ENCODE measurements around the gene DOCK4. TPM values are rescaled to one million over a fixed set of nuclear protein-coding genes. Genes with fewer than 3 reads are reported as not detected.

The DOCK4 gene
- total RNA-seq, 1 experiment from 2014 or later, result 20.4 TPM

- POLR2A ChIA-PET, result no interaction called here
Measured at GRCh38 chr7:112238330-112238729, 32.1 kb upstream of the DOCK4 start.

More at GRCh38 chr7:112238330-112238729, 32.1 kb upstream of the DOCK4 start:
- TF ChIP-seq, protein P1, sequence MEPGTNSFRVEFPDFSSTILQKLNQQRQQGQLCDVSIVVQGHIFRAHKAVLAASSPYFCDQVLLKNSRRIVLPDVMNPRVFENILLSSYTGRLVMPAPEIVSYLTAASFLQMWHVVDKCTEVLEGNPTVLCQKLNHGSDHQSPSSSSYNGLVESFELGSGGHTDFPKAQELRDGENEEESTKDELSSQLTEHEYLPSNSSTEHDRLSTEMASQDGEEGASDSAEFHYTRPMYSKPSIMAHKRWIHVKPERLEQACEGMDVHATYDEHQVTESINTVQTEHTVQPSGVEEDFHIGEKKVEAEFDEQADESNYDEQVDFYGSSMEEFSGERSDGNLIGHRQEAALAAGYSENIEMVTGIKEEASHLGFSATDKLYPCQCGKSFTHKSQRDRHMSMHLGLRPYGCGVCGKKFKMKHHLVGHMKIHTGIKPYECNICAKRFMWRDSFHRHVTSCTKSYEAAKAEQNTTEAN (CRISPR knock-in tag; IDR thresholded peaks at IDR 0.05), result no peak
- no peak for TF ChIP-seq NFYB (CRISPR knock-in tag; conservative IDR thresholded peaks at IDR 0.05; ENCODE audit: low read depth)
- TF ChIP-seq MXD4 (CRISPR knock-in tag; IDR thresholded peaks at IDR 0.05; ENCODE audit: borderline replicate concordance), result no peak
- no peak for TF ChIP-seq E2F4 (CRISPR knock-in tag; IDR thresholded peaks at IDR 0.05; ENCODE audit: borderline replicate concordance, low read depth)
- TF ChIP-seq RELA (CRISPR knock-in tag; IDR thresholded peaks at IDR 0.05; ENCODE audit: borderline replicate concordance), result no peak
- TF ChIP-seq ZMAT4 (CRISPR knock-in tag; IDR thresholded peaks at IDR 0.05), result no peak
- no peak for TF ChIP-seq GABPB1 (CRISPR knock-in tag; IDR thresholded peaks at IDR 0.05)
- TF ChIP-seq CREM (CRISPR knock-in tag; IDR thresholded peaks at IDR 0.05), result no peak
- no peak for TF ChIP-seq ZNF138 (CRISPR knock-in tag; conservative IDR thresholded peaks at IDR 0.05)
- TF ChIP-seq AFF4 (CRISPR knock-in tag; IDR thresholded peaks at IDR 0.05; ENCODE audit: borderline replicate concordance), result no peak
- no peak for TF ChIP-seq JUN (CRISPR knock-in tag; IDR thresholded peaks at IDR 0.05)
- TF ChIP-seq, protein P2, sequence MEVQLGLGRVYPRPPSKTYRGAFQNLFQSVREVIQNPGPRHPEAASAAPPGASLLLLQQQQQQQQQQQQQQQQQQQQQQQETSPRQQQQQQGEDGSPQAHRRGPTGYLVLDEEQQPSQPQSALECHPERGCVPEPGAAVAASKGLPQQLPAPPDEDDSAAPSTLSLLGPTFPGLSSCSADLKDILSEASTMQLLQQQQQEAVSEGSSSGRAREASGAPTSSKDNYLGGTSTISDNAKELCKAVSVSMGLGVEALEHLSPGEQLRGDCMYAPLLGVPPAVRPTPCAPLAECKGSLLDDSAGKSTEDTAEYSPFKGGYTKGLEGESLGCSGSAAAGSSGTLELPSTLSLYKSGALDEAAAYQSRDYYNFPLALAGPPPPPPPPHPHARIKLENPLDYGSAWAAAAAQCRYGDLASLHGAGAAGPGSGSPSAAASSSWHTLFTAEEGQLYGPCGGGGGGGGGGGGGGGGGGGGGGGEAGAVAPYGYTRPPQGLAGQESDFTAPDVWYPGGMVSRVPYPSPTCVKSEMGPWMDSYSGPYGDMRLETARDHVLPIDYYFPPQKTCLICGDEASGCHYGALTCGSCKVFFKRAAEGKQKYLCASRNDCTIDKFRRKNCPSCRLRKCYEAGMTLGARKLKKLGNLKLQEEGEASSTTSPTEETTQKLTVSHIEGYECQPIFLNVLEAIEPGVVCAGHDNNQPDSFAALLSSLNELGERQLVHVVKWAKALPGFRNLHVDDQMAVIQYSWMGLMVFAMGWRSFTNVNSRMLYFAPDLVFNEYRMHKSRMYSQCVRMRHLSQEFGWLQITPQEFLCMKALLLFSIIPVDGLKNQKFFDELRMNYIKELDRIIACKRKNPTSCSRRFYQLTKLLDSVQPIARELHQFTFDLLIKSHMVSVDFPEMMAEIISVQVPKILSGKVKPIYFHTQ (CRISPR knock-in tag; IDR thresholded peaks at IDR 0.05), result no peak
- TF ChIP-seq, protein P3, sequence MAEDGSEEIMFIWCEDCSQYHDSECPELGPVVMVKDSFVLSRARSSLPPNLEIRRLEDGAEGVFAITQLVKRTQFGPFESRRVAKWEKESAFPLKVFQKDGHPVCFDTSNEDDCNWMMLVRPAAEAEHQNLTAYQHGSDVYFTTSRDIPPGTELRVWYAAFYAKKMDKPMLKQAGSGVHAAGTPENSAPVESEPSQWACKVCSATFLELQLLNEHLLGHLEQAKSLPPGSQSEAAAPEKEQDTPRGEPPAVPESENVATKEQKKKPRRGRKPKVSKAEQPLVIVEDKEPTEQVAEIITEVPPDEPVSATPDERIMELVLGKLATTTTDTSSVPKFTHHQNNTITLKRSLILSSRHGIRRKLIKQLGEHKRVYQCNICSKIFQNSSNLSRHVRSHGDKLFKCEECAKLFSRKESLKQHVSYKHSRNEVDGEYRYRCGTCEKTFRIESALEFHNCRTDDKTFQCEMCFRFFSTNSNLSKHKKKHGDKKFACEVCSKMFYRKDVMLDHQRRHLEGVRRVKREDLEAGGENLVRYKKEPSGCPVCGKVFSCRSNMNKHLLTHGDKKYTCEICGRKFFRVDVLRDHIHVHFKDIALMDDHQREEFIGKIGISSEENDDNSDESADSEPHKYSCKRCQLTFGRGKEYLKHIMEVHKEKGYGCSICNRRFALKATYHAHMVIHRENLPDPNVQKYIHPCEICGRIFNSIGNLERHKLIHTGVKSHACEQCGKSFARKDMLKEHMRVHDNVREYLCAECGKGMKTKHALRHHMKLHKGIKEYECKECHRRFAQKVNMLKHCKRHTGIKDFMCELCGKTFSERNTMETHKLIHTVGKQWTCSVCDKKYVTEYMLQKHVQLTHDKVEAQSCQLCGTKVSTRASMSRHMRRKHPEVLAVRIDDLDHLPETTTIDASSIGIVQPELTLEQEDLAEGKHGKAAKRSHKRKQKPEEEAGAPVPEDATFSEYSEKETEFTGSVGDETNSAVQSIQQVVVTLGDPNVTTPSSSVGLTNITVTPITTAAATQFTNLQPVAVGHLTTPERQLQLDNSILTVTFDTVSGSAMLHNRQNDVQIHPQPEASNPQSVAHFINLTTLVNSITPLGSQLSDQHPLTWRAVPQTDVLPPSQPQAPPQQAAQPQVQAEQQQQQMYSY (CRISPR knock-in tag; IDR thresholded peaks at IDR 0.05), result no peak
- TF ChIP-seq ATF1 (CRISPR knock-in tag; IDR thresholded peaks at IDR 0.05), result no peak
- ATAC-seq, result no peak
- no peak overlapping the region for H3K4me3 Mint-ChIP-seq
- CTCF ChIA-PET, result no interaction called here
- no peak overlapping the region for H3K27ac Mint-ChIP-seq
- peaks cover 9% of the 10 kb centered on the region; the same call in 1 of the 2 replicates for H3K4me1 Mint-ChIP-seq
- no peak for DNase-seq (ENCODE audit: low spot score)
- H3K36me3 Mint-ChIP-seq, result no peaks in the 10 kb centered on the region
- H3K27me3 Mint-ChIP-seq (ENCODE audit: low read depth), result no peaks in the 10 kb centered on the region
- peaks cover 5% of the 10 kb centered on the region; the same call in 1 of the 2 replicates for H3K9me3 Mint-ChIP-seq
